Type B pancreatic cell (in vitro differentiated cells): Measurements from ENCODE around the gene DPM1. TPM values are rescaled to one million over a fixed set of nuclear protein-coding genes. Genes with fewer than 3 reads are reported as not detected.
A peak's percentile ranks its signal among the peaks of the same experiment; 100 is the strongest.

Experiments used
- DNase-seq: peaks from one replicate; pipeline ENCODE4 v3.0.0; 2021; ENCODE audit warnings: mixed read lengths; ENCODE audit not compliant: unreplicated experiment; ENCODE audit errors: extremely low spot score
- H3K27ac Mint-ChIP-seq: 2 replicates; pipeline ENCODE4 v1.8.0; 2021; ENCODE audit warnings: mild to moderate bottlenecking, mixed read lengths
- H3K27me3 Mint-ChIP-seq: 2 replicates; pipeline ENCODE4 v1.8.0; 2021; ENCODE audit warnings: mixed read lengths
- H3K36me3 Mint-ChIP-seq: 2 replicates; pipeline ENCODE4 v1.8.0; 2021; ENCODE audit warnings: mixed read lengths
- H3K4me1 Mint-ChIP-seq: one replicate; pipeline ENCODE4 v1.8.0; 2021; ENCODE audit warnings: mixed read lengths; ENCODE audit not compliant: unreplicated experiment
- H3K4me3 Mint-ChIP-seq: 2 replicates; pipeline ENCODE4 v1.8.0; 2021; ENCODE audit warnings: mild to moderate bottlenecking, mixed read lengths
- H3K9me3 Mint-ChIP-seq: 2 replicates; pipeline ENCODE4 v1.8.0; 2021; ENCODE audit warnings: mixed read lengths
- CTCF ChIP-seq: fragments of 200-600 bp; sonication (generic); conservative IDR thresholded peaks from 2 replicates; pipeline ENCODE4 v1.5.0; 2021; ENCODE audit warnings: antibody characterized with exemption, mild to moderate bottlenecking
- long read RNA-seq: library from polyadenylated mRNA; unstranded; transcript quantifications from one replicate; pipeline ENCODE4 v2.0.0, GENCODE V29; 2020
- total RNA-seq: library from RNA; stranded (reverse); gene quantifications from 2 replicates; pipeline ENCODE4 v1.2.1, GENCODE V29; 2021; ENCODE audit warnings: low replicate concordance

The DPM1 gene
- total RNA-seq, result 36.2 and 40.8 TPM in 2 replicates
- long read RNA-seq, transcript DPM1-202 (10 exons, 1,073 nt), result minor isoform, 11 of 173 reads
- long read RNA-seq, transcript DPM1-201 (10 exons, 1,161 nt), result minor isoform, 17 of 173 reads
- long read RNA-seq, transcript DPM1-203 (9 exons, 1,075 nt), result major isoform, 94 of 173 reads
- long read RNA-seq, partial matches to known transcripts, result 0 of 173 reads
- long read RNA-seq, other reads (novel, unspliced or antisense), result 50 of 173 reads

DNA sequence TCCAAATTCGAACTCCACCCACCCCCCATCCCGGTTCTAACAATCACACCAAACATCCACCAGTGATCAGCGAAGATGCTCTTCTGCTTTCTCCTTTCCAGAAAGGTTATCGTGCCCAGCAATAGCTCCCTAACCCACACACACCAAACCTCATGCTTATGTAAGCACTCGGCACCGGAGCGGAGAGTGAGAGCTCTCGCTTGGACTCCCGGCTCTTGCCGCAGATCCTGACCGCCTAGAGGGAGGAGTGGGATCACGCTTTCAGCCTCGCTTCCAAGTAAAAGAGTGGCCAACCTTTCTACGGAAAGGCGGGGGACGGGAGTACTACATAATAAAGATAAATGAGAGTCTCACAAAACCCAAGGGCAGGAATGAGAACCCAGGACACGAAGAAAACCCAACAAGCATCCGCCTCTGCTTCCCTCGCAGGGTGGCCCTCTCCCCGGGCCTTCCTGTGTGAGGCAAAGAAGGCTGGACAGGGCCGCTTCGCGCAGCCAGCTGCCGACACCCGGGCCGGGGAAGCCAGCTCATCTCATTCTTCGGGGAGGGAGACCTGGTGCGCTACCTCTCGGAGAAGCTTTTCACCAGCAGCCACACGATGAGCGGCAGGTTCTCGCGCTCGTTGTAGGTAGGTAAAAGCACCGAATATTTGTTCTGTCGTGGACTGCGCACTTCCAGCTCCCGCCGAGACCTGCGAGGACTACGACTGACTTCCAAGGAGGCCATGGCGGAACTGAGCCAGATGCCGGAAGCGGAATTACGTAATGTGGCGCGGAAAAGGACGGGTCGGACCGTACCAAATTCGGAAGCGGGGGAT lies at the start of gene DPM1:
Gene DPM1 (minus strand): TSS at position 735 of the 817 bp plus-strand sequence. CDS start 9 bp downstream, at position 726.
- peak within 1 kb of the TSS; percentile 96 for H3K4me3 Mint-ChIP-seq
- H3K36me3 Mint-ChIP-seq, result peaks cover 7% of the 10 kb centered on the region
- H3K27me3 Mint-ChIP-seq, result no peaks in the 10 kb centered on the region
- peaks cover 20% of the 10 kb centered on the region for H3K4me1 Mint-ChIP-seq
- TF ChIP-seq CTCF, result no peak
- DNase-seq, result peak; percentile 86
- H3K9me3 Mint-ChIP-seq, result no peaks in the 10 kb centered on the region
- peak within 1 kb of the TSS; percentile 99 for H3K27ac Mint-ChIP-seq

DNA sequence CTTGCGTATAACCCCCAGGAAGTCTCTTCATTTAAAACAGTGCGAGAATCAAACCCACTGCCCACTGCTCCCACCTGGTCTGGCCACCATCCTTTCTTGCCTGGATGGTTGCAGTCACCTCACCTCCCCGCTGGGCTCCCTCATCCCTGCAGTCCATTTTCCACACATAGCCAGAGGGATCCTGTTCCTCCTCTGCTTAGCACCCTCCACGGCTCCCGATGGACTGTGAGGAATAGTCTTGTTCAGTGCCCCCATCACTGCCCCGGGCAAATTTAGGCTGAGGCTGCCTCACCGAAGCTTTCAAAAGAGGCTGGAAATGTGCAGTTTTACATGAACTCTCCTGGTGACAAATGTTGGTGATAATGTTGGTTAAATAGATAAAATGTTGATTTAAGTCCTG lies 46.9 kb upstream of the DPM1 start:
- no peaks in the 10 kb centered on the region for H3K27me3 Mint-ChIP-seq
- H3K27ac Mint-ChIP-seq, result no peak overlapping the region
- DNase-seq, result no peak
- H3K36me3 Mint-ChIP-seq, result peaks cover 11% of the 10 kb centered on the region
- no peak overlapping the region for H3K4me3 Mint-ChIP-seq
- no peaks in the 10 kb centered on the region for H3K9me3 Mint-ChIP-seq
- no peak for TF ChIP-seq CTCF
- H3K4me1 Mint-ChIP-seq, result no peaks in the 10 kb centered on the region

DNA sequence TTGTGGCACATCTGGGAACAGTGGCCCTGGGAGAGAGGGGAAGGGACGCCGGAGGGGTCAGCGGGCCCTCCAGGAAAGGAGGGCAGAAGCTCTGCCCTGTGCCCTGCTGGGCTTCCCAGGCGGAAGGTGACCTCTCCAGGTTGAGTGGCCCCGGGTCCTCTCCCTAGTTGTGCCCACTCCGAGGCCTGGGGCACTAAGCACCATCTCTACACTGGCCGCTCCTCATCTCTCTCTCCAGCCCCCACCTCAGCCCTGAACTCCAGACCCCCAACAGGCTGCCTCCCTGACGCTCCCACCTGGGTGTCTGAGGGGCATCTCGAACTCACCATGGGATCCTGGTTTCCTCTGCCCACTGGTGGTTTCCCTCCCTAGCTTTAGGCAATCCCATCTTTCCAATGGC lies 46.4 kb upstream of the DPM1 start:
- Mint-ChIP-seq H3K27ac (no peak overlapping the region), H3K27me3 (no peaks in the 10 kb centered on the region), H3K36me3 (peaks cover 11% of the 10 kb centered on the region), H3K4me3 (no peak overlapping the region), H3K9me3 (no peaks in the 10 kb centered on the region), H3K4me1 (no peaks in the 10 kb centered on the region)
- TF ChIP-seq CTCF, result no peak
- no peak for DNase-seq

DNA sequence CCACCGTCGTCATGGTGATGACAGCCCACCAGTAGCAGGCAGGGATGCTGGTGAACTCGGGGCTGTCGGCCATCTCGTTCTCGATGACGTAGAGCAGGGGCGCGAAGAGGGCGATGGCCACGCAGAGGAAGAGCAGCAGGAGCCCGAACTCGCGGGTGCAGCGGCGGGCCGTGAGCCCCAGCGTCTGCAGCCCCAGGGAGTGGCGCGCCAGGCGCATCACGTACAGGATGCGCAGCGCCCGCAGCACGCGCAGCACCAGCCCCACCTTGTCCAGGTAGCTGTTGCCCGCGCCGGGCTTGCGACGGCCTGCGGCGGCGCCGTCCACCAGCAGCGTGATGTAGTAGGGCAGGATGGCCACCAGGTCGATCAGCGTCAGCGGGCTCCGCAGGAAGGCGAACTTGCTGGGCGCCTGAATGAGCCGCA lies 46.0 kb upstream of the DPM1 start:
- no peaks in the 10 kb centered on the region for H3K9me3 Mint-ChIP-seq
- no peak for DNase-seq
- no peak overlapping the region for H3K27ac Mint-ChIP-seq
- no peak for TF ChIP-seq CTCF
- no peaks in the 10 kb centered on the region for H3K4me1 Mint-ChIP-seq
- peaks cover 11% of the 10 kb centered on the region for H3K36me3 Mint-ChIP-seq
- no peaks in the 10 kb centered on the region for H3K27me3 Mint-ChIP-seq
- H3K4me3 Mint-ChIP-seq, result no peak overlapping the region

DNA sequence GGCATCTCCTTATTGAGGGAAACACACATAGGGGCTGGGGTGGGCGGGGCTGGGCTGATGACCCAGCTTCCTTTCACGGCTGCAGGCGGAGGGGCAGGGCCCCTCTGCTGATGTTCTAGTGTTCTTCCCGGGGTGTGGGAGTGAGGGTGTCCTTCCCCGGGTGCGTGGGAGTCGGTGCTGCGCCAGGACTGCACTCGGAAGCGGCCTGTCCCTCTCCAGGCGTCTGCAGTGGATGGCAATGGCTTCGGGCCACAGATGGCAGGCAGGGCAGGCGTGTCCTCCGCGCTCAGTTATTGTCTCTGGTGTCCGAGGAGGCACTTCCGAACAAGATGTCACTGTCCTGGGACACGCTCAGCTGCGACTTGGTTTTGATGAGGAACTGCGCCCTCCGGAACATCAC lies 45.4 kb upstream of the DPM1 start:
- Mint-ChIP-seq H3K27me3 (no peaks in the 10 kb centered on the region), H3K27ac (no peak overlapping the region), H3K36me3 (peaks cover 11% of the 10 kb centered on the region), H3K9me3 (no peaks in the 10 kb centered on the region), H3K4me1 (no peaks in the 10 kb centered on the region), H3K4me3 (no peak overlapping the region)
- DNase-seq, result no peak
- TF ChIP-seq CTCF, result no peak
